ENCODE measurements around the gene ZFP36L1. TPM values are rescaled to one million over a fixed set of nuclear protein-coding genes. Genes with fewer than 3 reads are reported as not detected.

ZFP36L1 gene
- total RNA-seq, 3 donors from 2014 or later = 179 to 242 (median 210) TPM

DNA sequence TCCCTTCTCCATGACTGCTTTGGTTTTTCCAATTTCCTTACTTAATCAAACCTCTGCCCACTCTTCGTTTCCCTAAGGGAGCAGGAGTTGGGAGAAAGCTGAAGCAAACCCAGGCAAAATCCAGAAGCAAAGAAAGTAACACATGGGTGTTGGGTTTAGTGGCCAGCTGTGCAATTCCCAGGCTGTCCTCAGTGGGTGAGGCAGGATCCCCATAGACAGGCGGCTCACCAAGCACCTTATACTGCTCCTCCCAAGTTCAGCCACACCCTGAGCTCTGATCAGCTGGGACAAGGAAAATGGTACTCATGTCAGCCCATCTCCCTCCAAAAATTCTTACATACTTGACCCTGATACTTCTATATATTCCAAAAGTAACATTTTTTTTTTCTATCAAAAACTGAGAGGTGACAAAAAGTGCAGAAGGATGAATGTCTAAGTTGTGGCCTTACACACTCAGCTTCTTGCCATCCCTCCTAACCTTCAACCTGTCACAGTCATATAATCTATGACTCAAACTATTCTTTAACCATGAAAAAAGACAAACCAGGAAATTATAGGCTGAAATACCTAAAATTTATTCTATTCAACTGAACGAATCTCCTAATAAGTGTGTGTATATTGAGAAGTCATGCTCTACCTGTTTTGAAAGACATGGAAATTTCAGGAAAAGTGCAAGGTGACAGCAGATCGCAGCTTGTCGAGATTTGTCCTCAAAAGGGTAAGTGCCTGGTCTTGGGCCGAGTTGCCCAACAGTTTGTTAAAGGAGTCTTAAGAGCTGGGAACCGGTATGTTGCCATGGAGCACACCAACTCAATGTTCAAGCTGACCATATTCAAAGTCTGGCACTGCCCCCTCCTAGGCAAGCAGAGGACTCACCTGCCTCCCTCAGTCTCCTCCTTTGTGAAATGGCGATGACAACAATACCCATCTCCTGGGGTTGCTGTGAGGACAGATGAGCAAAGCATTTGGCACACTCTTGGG lies 17.6 kb upstream of the ZFP36L1 start:
- DNase-seq (no peak), ATAC-seq (no peak)
- no peak overlapping the region for H3K4me3 Mint-ChIP-seq

DNA sequence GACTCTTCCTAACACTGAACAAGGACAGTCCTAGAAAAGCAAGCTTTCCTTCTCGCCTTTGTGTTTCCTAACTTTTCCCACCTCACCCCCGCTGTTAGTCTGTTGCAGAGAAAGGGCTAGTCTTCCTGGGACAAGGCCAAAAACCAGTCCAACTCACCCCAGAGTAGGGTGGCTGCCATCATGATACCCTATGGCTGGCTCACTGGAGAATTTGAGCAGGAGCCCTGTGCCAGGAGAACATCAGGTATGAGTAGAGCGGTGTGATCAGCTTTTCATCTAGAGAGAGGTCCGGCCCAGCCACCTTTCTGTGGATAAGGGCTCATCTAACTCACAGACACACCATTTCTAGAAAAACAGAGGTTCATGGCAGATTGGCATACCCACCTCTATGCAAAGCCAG lies 16.7 kb upstream of the ZFP36L1 start:
- DNase-seq = no peak

More for the DNA sequence above, 17.6 kb upstream of the ZFP36L1 start:
- H3K9me3 Mint-ChIP-seq = no peaks in the 10 kb centered on the region
- H3K4me1 Mint-ChIP-seq (ENCODE audit: low read depth) = peaks cover 78% of the 10 kb centered on the region
- no peaks in the 10 kb centered on the region for H3K36me3 Mint-ChIP-seq (ENCODE audit: insufficient read depth)
- H3K27me3 Mint-ChIP-seq (ENCODE audit: low read depth) = no peaks in the 10 kb centered on the region

DNA sequence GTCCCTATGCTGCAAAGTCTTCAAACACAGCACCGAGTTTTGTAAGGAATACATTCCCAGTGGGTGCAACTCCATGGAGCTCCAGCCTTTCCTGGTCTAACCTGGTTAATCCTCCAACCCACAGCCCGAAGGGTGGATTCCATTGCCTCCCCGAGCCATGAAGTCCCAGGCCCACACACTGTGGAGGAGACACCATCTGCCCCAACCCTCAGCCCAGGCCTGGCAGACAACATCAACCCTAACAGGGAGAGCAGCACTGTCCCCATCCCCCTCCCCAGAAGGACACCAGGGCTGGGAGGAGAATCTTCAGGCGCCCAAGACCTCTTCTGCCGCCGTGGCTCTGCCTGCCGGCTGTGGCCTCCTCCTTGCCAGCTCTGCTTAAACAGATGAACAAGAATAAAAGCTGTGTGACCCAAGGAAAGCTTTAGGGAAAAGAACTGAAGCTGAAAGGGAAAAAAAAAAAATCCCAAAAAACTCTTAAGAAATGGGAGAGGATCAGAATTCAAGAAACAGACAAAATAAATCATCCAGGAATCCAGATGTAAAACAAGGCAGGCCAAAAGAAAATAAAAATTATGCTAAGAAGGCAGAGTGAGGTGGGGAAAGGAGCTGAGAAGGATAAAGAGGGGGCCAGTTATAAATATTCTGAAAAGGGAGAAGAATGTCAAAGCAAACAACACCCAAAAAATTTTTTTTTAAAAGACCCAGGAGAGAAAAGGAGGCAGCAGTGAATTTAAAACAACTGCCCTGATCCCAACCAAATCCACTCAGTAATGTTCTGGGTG lies 16.0 kb upstream of the ZFP36L1 start:
- H3K9me3 Mint-ChIP-seq = no peaks in the 10 kb centered on the region
- no peak for ATAC-seq
- DNase-seq = no peak

More for the DNA sequence above, 16.7 kb upstream of the ZFP36L1 start:
- Mint-ChIP-seq H3K27me3 (ENCODE audit: low read depth) (no peaks in the 10 kb centered on the region), H3K36me3 (ENCODE audit: insufficient read depth) (no peaks in the 10 kb centered on the region), H3K4me3 (no peak overlapping the region), H3K9me3 (no peaks in the 10 kb centered on the region), H3K4me1 (ENCODE audit: low read depth) (peaks cover 69% of the 10 kb centered on the region)
- ATAC-seq = no peak

DNA sequence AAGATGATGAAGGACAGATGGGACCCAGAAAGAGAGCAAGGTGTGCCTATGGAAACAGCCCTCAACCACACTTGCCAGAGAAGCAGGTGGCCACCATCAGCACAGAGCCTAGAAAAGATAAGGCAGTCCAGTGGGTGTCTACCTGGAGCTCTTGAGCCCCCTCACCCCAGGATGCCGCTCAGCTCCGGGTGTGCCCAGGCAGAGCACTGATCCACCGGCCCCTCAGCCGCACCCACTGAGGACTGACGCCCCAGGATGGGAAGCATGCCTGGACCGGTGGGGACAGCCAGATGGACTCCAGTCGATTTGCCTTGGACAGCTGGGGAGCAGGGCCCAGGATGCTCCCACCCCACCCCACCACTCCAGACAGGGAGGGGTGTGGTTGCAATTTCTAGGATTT lies 15.1 kb upstream of the ZFP36L1 start:
- H3K27me3 Mint-ChIP-seq (ENCODE audit: low read depth) = no peaks in the 10 kb centered on the region
- no peaks in the 10 kb centered on the region for H3K36me3 Mint-ChIP-seq (ENCODE audit: insufficient read depth)
- DNase-seq (no peak), ATAC-seq (no peak)
- peaks cover 53% of the 10 kb centered on the region for H3K4me1 Mint-ChIP-seq (ENCODE audit: low read depth)
- H3K9me3 Mint-ChIP-seq = no peaks in the 10 kb centered on the region
- H3K4me3 Mint-ChIP-seq = no peak overlapping the region

More for the DNA sequence above, 16.0 kb upstream of the ZFP36L1 start:
- H3K4me1 Mint-ChIP-seq (ENCODE audit: low read depth) = peaks cover 62% of the 10 kb centered on the region
- no peaks in the 10 kb centered on the region for H3K27me3 Mint-ChIP-seq (ENCODE audit: low read depth)
- no peak overlapping the region for H3K4me3 Mint-ChIP-seq
- H3K36me3 Mint-ChIP-seq (ENCODE audit: insufficient read depth) = no peaks in the 10 kb centered on the region

DNA sequence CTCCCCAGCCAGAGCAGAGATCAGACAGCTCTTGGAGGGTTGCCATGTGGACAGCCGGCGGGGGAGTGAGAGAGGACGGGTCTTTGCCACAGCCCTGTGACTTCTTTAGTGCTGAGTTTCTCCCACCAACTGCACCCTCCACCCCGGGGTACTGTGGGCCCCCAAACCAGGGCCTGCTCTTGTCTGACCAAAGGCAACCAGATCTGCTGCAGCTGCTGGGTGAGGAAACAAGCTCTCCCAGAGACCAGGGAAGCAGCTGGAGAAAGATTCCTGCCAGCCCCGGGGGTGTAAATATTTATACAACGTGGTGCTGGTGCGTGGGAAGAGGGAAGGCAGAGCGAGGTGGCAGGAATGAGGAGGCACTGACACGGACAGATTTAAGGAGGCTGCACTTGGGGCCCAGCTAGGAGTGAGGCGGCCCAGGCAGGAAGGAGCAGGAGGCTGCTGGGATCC lies 14.3 kb upstream of the ZFP36L1 start:
- no peaks in the 10 kb centered on the region for H3K27me3 Mint-ChIP-seq (ENCODE audit: low read depth)
- DNase-seq (no peak), ATAC-seq (peak; percentile 13 to 41)
- peaks cover 45% of the 10 kb centered on the region for H3K4me1 Mint-ChIP-seq (ENCODE audit: low read depth)
- H3K9me3 Mint-ChIP-seq = peaks cover 3% of the 10 kb centered on the region
- no peak overlapping the region for H3K4me3 Mint-ChIP-seq
- H3K36me3 Mint-ChIP-seq (ENCODE audit: insufficient read depth) = no peaks in the 10 kb centered on the region

DNA sequence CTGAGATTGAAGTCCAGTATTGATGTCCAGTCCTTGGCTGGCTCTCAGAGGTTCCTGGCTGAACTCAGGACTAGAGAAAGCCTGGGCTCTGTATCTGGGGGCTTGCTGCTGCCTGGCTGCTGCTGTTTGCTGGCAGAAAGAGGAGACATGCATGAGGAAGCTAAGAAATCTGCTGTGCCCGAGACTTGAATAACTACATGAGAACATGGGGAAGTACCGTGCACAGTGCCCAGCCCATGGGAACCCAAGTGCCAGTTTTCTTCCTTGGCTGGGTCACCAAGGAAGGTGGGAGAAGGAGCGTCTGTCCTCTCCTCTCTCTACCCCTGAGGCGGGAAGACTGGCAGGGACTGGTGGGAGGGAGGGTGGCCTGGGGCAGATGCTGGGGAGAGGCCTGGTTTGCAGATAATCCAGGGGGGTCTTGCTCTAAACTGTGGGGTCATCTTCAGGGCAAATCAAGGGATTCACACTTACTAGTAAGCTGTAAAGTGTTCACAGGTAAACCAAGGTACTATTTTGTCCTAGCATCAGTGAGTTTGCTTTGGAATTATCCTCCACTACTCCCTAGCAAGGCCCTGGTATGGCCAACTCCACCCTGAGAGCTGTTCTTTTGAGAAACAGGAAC lies 13.8 kb upstream of the ZFP36L1 start:
- Mint-ChIP-seq H3K36me3 (ENCODE audit: insufficient read depth) (peaks cover 1% of the 10 kb centered on the region), H3K4me1 (ENCODE audit: low read depth) (peaks cover 45% of the 10 kb centered on the region), H3K27me3 (ENCODE audit: low read depth) (no peaks in the 10 kb centered on the region), H3K4me3 (no peak overlapping the region), H3K9me3 (peaks cover 8% of the 10 kb centered on the region)
- peak in 1 of 2 donors; percentile 55 for ATAC-seq
- no peak for DNase-seq

DNA sequence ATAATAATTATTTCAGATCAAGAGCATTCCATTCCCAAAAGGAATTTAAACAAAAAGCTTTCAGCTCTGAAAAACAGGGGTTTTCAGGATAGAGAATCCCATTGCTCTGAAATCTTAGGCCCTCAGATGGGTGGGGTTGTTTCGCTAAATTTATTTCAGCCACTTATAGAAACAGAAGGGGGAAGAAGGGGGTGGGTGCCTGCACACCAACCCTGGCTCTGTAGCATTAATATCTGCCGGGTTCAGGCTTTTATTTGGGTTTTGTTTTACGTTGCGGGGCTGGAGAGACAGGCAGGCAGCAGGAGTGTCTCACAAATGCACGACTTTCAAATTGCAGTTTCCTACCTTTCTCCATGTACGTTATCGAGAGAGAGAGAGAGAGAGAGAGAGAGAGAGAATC lies 12.5 kb upstream of the ZFP36L1 start:
- H3K36me3 Mint-ChIP-seq (ENCODE audit: insufficient read depth) = peaks cover 2% of the 10 kb centered on the region
- peaks cover 12% of the 10 kb centered on the region for H3K9me3 Mint-ChIP-seq
- H3K4me1 Mint-ChIP-seq (ENCODE audit: low read depth) = peaks cover 39% of the 10 kb centered on the region
- ATAC-seq = no peak
- no peaks in the 10 kb centered on the region for H3K27me3 Mint-ChIP-seq (ENCODE audit: low read depth)
- no peak overlapping the region for H3K4me3 Mint-ChIP-seq
- DNase-seq = no peak

DNA sequence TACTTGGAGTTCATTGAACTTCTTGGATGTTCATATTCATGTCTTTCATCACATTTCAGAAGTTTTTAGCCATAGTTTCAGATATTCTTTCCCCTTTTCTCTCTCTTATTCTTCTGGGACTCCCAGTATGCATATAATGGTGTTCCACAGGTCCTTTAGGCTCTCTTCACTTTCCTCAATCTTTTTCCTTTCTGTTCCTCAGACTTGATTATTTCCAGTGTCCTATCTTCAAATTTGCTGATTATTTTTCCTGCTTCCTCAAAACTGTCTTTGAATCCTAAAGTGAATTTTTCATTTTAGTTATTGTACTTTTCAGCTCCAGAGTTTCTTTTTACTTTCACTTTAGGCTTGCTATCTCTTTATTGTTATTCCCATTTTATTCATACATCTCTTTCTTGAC lies 8.8 kb upstream of the ZFP36L1 start:
- H3K9me3 Mint-ChIP-seq = peaks cover 12% of the 10 kb centered on the region
- no peak for DNase-seq
- no peak for ATAC-seq
- H3K4me1 Mint-ChIP-seq (ENCODE audit: low read depth) = peaks cover 47% of the 10 kb centered on the region
- no peaks in the 10 kb centered on the region for H3K27me3 Mint-ChIP-seq (ENCODE audit: low read depth)
- peaks cover 2% of the 10 kb centered on the region for H3K36me3 Mint-ChIP-seq (ENCODE audit: insufficient read depth)
- H3K4me3 Mint-ChIP-seq = no peak overlapping the region

DNA sequence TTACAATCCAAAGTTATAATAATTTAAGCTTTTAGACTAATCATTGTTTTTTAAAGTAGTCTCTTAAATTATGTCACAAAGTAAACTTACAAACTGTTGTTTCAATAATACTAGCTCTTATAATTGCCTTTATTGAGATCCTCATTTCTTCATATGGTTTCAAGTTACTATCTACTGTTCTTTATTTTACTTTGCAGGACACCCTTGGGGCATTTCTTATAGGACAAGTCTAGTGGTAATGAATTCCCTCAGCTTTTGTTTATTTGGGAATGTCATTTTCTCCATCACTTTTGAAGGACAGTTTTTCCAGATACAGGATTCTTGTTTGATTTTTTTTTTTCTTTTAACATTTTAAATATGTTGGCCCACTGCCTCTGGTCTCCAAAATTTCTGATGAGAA lies 8.1 kb upstream of the ZFP36L1 start:
- DNase-seq (no peak), ATAC-seq (no peak)
- Mint-ChIP-seq H3K9me3 (peaks cover 12% of the 10 kb centered on the region), H3K4me1 (ENCODE audit: low read depth) (peaks cover 49% of the 10 kb centered on the region), H3K36me3 (ENCODE audit: insufficient read depth) (peaks cover 2% of the 10 kb centered on the region), H3K27me3 (ENCODE audit: low read depth) (no peaks in the 10 kb centered on the region), H3K4me3 (no peak overlapping the region)

DNA sequence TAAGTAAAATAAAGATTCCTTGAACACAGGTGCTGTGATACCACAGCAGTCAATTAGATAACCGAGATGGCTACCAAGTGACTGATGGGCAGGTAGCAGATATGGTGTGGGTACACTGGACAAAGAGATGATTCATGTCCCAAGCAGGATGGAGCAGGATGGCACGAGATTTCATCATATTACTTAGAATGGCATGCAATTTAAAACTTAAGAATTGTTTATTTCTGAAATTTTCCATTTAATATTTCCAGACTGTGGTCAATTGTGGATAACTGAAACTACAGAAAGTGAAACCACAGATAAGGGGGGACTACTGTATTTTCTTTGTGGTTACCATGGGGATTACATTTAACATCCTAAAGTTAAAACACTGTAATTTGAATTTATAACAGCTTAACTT lies 7.5 kb upstream of the ZFP36L1 start:
- ATAC-seq (no peak), DNase-seq (no peak)
- H3K36me3 Mint-ChIP-seq (ENCODE audit: insufficient read depth) = peaks cover 2% of the 10 kb centered on the region
- H3K9me3 Mint-ChIP-seq = peaks cover 12% of the 10 kb centered on the region
- no peaks in the 10 kb centered on the region for H3K27me3 Mint-ChIP-seq (ENCODE audit: low read depth)
- H3K4me3 Mint-ChIP-seq = no peak overlapping the region
- peaks cover 47% of the 10 kb centered on the region for H3K4me1 Mint-ChIP-seq (ENCODE audit: low read depth)

DNA sequence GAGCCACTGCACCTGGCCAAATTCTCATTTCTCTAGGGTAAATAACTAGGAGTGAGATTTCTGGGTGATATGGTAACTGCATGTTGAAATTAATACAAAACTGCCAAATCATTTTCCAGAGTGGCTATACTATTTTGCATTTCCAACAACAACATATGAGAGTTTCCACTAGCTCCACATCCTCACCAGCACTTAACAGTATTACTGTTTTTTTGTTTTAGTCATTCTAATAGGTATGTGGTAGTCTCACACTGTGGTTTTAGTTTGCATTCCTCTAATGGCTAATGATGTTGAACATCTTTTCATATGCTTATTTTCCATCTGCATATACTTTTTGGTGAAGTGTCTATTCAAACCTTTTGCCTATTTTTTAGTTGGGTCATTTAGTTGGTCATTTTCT lies 5.8 kb upstream of the ZFP36L1 start:
- DNase-seq (no peak), ATAC-seq (no peak)
- Mint-ChIP-seq H3K27me3 (ENCODE audit: low read depth) (no peaks in the 10 kb centered on the region), H3K4me3 (no peak overlapping the region), H3K36me3 (ENCODE audit: insufficient read depth) (peaks cover 2% of the 10 kb centered on the region), H3K9me3 (peaks cover 12% of the 10 kb centered on the region), H3K4me1 (ENCODE audit: low read depth) (peaks cover 57% of the 10 kb centered on the region)

DNA sequence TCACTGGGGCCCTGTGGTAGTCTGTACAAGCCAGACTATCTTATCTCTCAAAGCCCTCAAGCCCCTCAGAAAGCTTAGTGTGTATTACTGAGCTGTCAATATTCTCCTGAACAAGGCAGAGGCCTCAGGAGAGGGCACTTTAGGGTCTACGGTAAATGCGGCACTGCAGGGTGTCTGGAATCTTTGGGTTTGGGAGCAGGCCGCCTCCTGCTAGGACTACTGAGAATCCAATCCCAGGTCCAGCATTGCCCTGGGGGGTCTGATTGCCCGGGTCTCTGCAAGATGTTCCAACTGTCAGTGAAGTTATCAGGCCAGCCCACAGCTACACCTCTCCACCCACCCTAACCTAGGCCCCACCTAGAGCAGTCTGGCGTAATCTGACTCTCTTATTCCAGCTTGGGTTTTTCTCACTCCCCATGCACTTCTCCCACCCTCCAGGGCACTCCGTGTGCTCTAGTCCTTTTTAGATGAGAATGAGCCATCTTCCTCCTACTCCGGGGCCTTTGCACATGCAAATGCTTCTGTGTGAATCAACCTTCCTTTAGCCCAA lies 4.3 kb upstream of the ZFP36L1 start:
- ATAC-seq (no peak), DNase-seq (no peak)
- peak overlapping the region; percentile 96 for H3K4me3 Mint-ChIP-seq
- H3K36me3 Mint-ChIP-seq (ENCODE audit: insufficient read depth) = peaks cover 2% of the 10 kb centered on the region
- peaks cover 9% of the 10 kb centered on the region for H3K9me3 Mint-ChIP-seq
- H3K27me3 Mint-ChIP-seq (ENCODE audit: low read depth) = no peaks in the 10 kb centered on the region
- H3K4me1 Mint-ChIP-seq (ENCODE audit: low read depth) = peaks cover 57% of the 10 kb centered on the region

DNA sequence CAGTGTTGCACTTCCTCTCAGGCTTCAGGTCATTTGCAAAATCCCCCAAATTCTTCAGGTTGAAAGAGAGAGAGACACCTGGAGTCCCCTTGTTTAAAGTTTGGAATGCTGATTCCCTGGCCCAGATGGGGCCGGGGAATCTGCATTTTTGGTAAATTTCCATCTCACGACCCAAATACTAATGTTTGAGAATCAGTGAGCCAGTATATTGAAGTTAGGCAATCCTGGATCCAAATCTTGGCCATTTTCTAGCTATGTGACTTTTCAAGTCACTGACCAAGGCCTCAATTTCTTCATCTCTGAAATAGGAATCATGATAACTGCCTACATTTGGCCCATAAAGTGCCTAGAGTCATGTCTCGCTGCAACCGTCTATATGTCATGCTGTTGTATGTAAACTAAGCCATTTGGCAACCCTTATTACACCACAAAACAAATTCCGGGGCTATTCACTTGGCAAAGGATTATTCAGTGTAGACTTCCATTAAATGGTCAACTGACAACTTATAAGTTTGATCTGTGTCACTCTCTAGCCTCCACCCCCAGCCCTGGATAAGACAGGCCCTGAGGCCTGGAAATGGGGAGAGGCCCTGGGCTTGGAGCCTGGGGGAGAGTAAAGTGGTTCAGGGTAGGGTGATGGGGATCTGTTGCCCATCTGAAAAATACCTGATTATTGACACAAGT lies 3.7 kb upstream of the ZFP36L1 start:
- H3K27me3 Mint-ChIP-seq (ENCODE audit: low read depth) = no peaks in the 10 kb centered on the region
- peaks cover 52% of the 10 kb centered on the region for H3K4me1 Mint-ChIP-seq (ENCODE audit: low read depth)
- H3K4me3 Mint-ChIP-seq = peak overlapping the region; percentile 96
- ATAC-seq (no peak), DNase-seq (no peak)
- H3K36me3 Mint-ChIP-seq (ENCODE audit: insufficient read depth) = peaks cover 2% of the 10 kb centered on the region
- peaks cover 3% of the 10 kb centered on the region for H3K9me3 Mint-ChIP-seq
